Measurements from ENCODE around the gene TMEM123. TPM values are rescaled to one million over a fixed set of nuclear protein-coding genes. Genes with fewer than 3 reads are reported as not detected.
A peak's percentile ranks its signal among the peaks of the same experiment; 100 is the strongest.

Gene TMEM123
- total and polyA plus RNA-seq, 2 of the 4 experiments (the other 2 are of a cell fraction) = 96.9 to 127 TPM

- Histone ChIP-seq H3K79me1 (ENCODE audit: low read depth in 1 of 2, low read length in 2 of 2) (peaks cover 30 to 68% of the 10 kb centered on the region in 2 experiments), H3K9ac (ENCODE audit: low read depth, low read length) (no peak overlapping the region), H2BK20ac (ENCODE audit: low read depth, low read length) (no peak overlapping the region), H3K18ac (ENCODE audit: low read depth, low read length) (no peak overlapping the region), H4K5ac (ENCODE audit: low read depth, low read length) (no peak overlapping the region), H3K4ac (ENCODE audit: low read depth, low read length) (no peak overlapping the region), H2AK9ac (replicated peaks; ENCODE audit: low read depth, low read length, poor library complexity) (no peak overlapping the region), H3K14ac (replicated peaks; ENCODE audit: low read depth, low read length) (no peak overlapping the region), H3K4me2 (ENCODE audit: low read depth, low read length) (no peak overlapping the region), H4K91ac (ENCODE audit: insufficient read depth, low read depth, low read length) (no peak overlapping the region), H2BK15ac (ENCODE audit: low read depth, low read length) (no peak overlapping the region), H3K4me1 (ENCODE audit: control insufficient read depth, insufficient read depth, low read length) (no peaks in the 10 kb centered on the region), H3K27me3 (ENCODE audit: control insufficient read depth, insufficient read depth, low read length) (no peaks in the 10 kb centered on the region), H3K4me3 (ENCODE audit: insufficient read depth, low read depth, low read length) (no peak overlapping the region), H3K23ac (ENCODE audit: low read depth, low read length) (peak overlapping the region; percentile 55; the same call in 1 of the 2 replicates), H2AFZ (replicated peaks; ENCODE audit: low read length, poor library complexity) (no peak overlapping the region), H3K9me3 (ENCODE audit: control insufficient read depth, insufficient read depth, low read length) (no peaks in the 10 kb centered on the region), H2BK5ac (ENCODE audit: low read depth, low read length, poor library complexity, severe bottlenecking) (no peak overlapping the region), H3K36me3 (ENCODE audit: control insufficient read depth, insufficient read depth, low read length) (peaks cover 2% of the 10 kb centered on the region; the same call in 1 of the 2 replicates), H4K8ac (ENCODE audit: low read depth in 2 of 2, low read length in 2 of 2) (no peak overlapping the region), H2AK5ac (ENCODE audit: low read depth, low read length) (no peak overlapping the region), H2BK120ac (ENCODE audit: low read depth, low read length) (no peak overlapping the region), H3K56ac (ENCODE audit: extremely low read depth, insufficient read depth, low read length) (no peak overlapping the region), H3K9me1 (ENCODE audit: insufficient read depth, low read length) (peaks cover 9% of the 10 kb centered on the region), H4K20me1 (ENCODE audit: insufficient read depth, low read length) (peaks cover 20% of the 10 kb centered on the region), H3K27ac (ENCODE audit: insufficient read depth, low read length) (no peak overlapping the region)
- in situ Hi-C loops (cut with MboI; ENCODE audit: low sequenced_read_pairs) = no loop called here
- POLR2A ChIA-PET (ENCODE audit: unreplicated experiment) = no interaction called here
- no TSS peak for BruUV-seq (replicated peaks)
- CTCF ChIA-PET = interaction anchor here (0.6 to 1.2 kb wide), 2 partner anchors 28 to 64 kb away, joined by 3 read pairs; no protein-coding TSS in a partner anchor
- no peak for TF ChIP-seq ELK1 (IDR thresholded peaks at IDR 0.05; ENCODE audit: borderline replicate concordance, low read depth, low read length)
- TF ChIP-seq MAFK (IDR thresholded peaks at IDR 0.05; ENCODE audit: low read depth, low read length) = no peak
- no peak for TF ChIP-seq SMC3 (IDR thresholded peaks at IDR 0.05; ENCODE audit: low read depth, low read length)
- no peak for TF ChIP-seq FOS (IDR thresholded peaks at IDR 0.05; ENCODE audit: low read depth, low read length)
- no peak for TF ChIP-seq BHLHE40 (IDR thresholded peaks at IDR 0.05; ENCODE audit: low read depth, low read length)
- no peak for TF ChIP-seq RFX5 (IDR thresholded peaks at IDR 0.05; ENCODE audit: low read depth, low read length)
- no peak for TF ChIP-seq CTCF (conservative IDR thresholded peaks at IDR 0.05; ENCODE audit: low read depth, low read length)
- no peak for TF ChIP-seq POLR2A (IDR thresholded peaks at IDR 0.05; ENCODE audit: low read depth, low read length)
- no peak for TF ChIP-seq RCOR1 (IDR thresholded peaks at IDR 0.05; ENCODE audit: insufficient replicate concordance, low read length)
- intact Hi-C loops (cut with micrococcal nuclease) = no loop called here
- ATAC-seq (ENCODE audit: low read depth) = no peak
- dilution Hi-C loops (cut with HindIII; ENCODE audit: low sequenced_read_pairs, unreplicated experiment) = no loop called here
- WGBS, 2 experiments (ENCODE audit: extremely low coverage in 2 of 2, insufficient read length in 1 of 2) = no CpG with 5 or more reads among the region's 1 CpG
- DNase-seq = no peak
These were observed 28.6 kb downstream of the TMEM123 start for GRCh38 chr11:102423936-102424335.
